Measurements from ENCODE around the gene CD226.

- TF ChIP-seq CTCF (IDR thresholded peaks at IDR 0.05) (no peak), POLR2A (IDR thresholded peaks at IDR 0.05) (no peak), POLR2AphosphoS5 (IDR thresholded peaks at IDR 0.05) (no peak), EP300 (IDR thresholded peaks at IDR 0.05) (no peak)
These were observed 88.8 kb downstream of the CD226 start for GRCh38 chr18:69858897-69859296.

Measured in suprapubic skin (tissue), 4 donors.